B cell (primary cell): ENCODE data around the gene SLC16A7. TPM values are rescaled to one million over a fixed set of nuclear protein-coding genes. Genes with fewer than 3 reads are reported as not detected.

Experiments used
- ATAC-seq: fragments of 200-7000 bp; cut with Tn5 transposase; one replicate; pipeline ENCODE4 v1.10.0; 2021; ENCODE audit warnings: low read depth, mild to moderate bottlenecking, moderate number of reproducible peaks, moderate library complexity
- CTCF ChIA-PET: fragments of 350-600 bp; sonication (Branson Sonifier 250); formaldehyde crosslinking; loops from one replicate; lab custom pipeline; 2021; ENCODE audit warnings: antibody characterized with exemption, inconsistent platforms; lab: Charles Lee
- POLR2A ChIA-PET: fragments of 350-600 bp; sonication (Branson Sonifier 250); formaldehyde crosslinking; loops from one replicate; lab custom pipeline; 2021; ENCODE audit warnings: antibody characterized with exemption; lab: Charles Lee
- DNase-seq: peaks from one replicate; pipeline ENCODE4 v3.0.0; 2013
- H2AFZ ChIP-seq: 2 replicates; pipeline ENCODE4 v1.6.1; 2012; ENCODE audit warnings: mild to moderate bottlenecking, low read depth, low read length; ENCODE audit not compliant: insufficient read depth, poor library complexity, severe bottlenecking
- H3K27ac ChIP-seq, 2 donors: 1 replicate in 1 of 2; 2 replicates in 1 of 2; pipeline ENCODE4 v1.5.1; 2012 to 2013; ENCODE audit warnings: low read length in 2 of 2, mild to moderate bottlenecking in 2 of 2, moderate library complexity in 1 of 2
- H3K27me3 ChIP-seq, 4 experiments: fragments of 200-600 bp in 1 of 4; sonication (generic) in 1 of 4; replicated peaks in 1 of 4; 1 replicate in 2 of 4; 2 replicates in 2 of 4; pipeline versions ENCODE4 v1.6.1 to v1.7.0; 2013 to 2016; ENCODE audit warnings: low read length in 3 of 4, mild to moderate bottlenecking in 2 of 4, mixed read lengths in 1 of 4, moderate library complexity in 1 of 4; ENCODE audit not compliant: insufficient read depth in 4 of 4, control insufficient read depth in 3 of 4; ENCODE audit errors: control extremely low read depth in 1 of 4
- H3K36me3 ChIP-seq, 2 experiments: replicated peaks in 1 of 2; 1 replicate in 1 of 2; 2 replicates in 1 of 2; pipeline versions ENCODE4 v1.6.1 to v1.7.1; 2013; ENCODE audit warnings: low read length in 1 of 2; ENCODE audit not compliant: insufficient read depth in 2 of 2, control insufficient read depth in 1 of 2; ENCODE audit errors: control extremely low read depth in 1 of 2, extremely low read depth in 1 of 2
- H3K4me1 ChIP-seq, 2 donors: fragments of 200-600 bp in 1 of 2; sonication (generic) in 1 of 2; 1 replicate in 1 of 2; 2 replicates in 1 of 2; pipeline versions ENCODE4 v1.5.1 to v1.6.1; 2013 to 2017; ENCODE audit warnings: low read length in 2 of 2; ENCODE audit not compliant: control insufficient read depth in 2 of 2, insufficient read depth in 2 of 2
- H3K4me2 ChIP-seq: replicated peaks from 2 replicates; pipeline ENCODE3; 2012; ENCODE audit warnings: mild to moderate bottlenecking, low read depth, low read length; ENCODE audit not compliant: poor library complexity, severe bottlenecking
- H3K4me3 ChIP-seq, 5 experiments: fragments of 200-600 bp in 1 of 5; sonication (generic) in 1 of 5; 1 replicate in 3 of 5; 2 replicates in 2 of 5; pipeline versions ENCODE4 v1.5.1 to v1.7.0; 2011 to 2016; ENCODE audit warnings: low read length in 4 of 5, mild to moderate bottlenecking in 4 of 5, low read depth in 2 of 5, control low read depth in 1 of 5, moderate library complexity in 1 of 5; ENCODE audit not compliant: insufficient read depth in 1 of 5; ENCODE audit errors: control extremely low read depth in 1 of 5, extremely low read depth in 1 of 5
- H3K79me2 ChIP-seq: fragments of 200-600 bp; sonication (generic); one replicate; pipeline ENCODE4 v1.6.0; 2016; ENCODE audit warnings: low read length; ENCODE audit not compliant: control insufficient read depth, insufficient read depth
- H3K9ac ChIP-seq: fragments of 200-600 bp; sonication (generic); 2 replicates; pipeline ENCODE4 v1.6.1; 2017; ENCODE audit warnings: mild to moderate bottlenecking, low read length, moderate library complexity
- H3K9me3 ChIP-seq, 3 donors: one replicate each; pipeline versions ENCODE4 v1.6.1 to v1.7.1; 2013; ENCODE audit warnings: low read length in 2 of 3; ENCODE audit not compliant: control insufficient read depth in 2 of 3, insufficient read depth in 1 of 3; ENCODE audit errors: control extremely low read depth in 1 of 3
- H4K20me1 ChIP-seq: 2 replicates; pipeline ENCODE4 v1.6.0; 2012; ENCODE audit warnings: mild to moderate bottlenecking, low read length; ENCODE audit not compliant: insufficient read depth, control insufficient read depth, poor library complexity, severe bottlenecking
- H3K27ac Mint-ChIP-seq: one replicate; pipeline ENCODE4 v1.8.0; 2021; ENCODE audit warnings: mixed read lengths
- H3K27me3 Mint-ChIP-seq: one replicate; pipeline ENCODE4 v1.8.0; 2021; ENCODE audit warnings: mixed read lengths
- H3K4me1 Mint-ChIP-seq: one replicate; pipeline ENCODE4 v1.8.0; 2021; ENCODE audit warnings: mixed read lengths
- H3K4me3 Mint-ChIP-seq: one replicate; pipeline ENCODE4 v1.8.0; 2021; ENCODE audit warnings: mixed read lengths
- H3K9me3 Mint-ChIP-seq: one replicate; pipeline ENCODE4 v1.8.0; 2022; ENCODE audit warnings: mixed read lengths; ENCODE audit not compliant: insufficient read depth
- CTCF ChIP-seq: fragments of 200-600 bp; IDR thresholded peaks from one replicate; pipeline ENCODE4 v1.8.0; 2022; ENCODE audit warnings: antibody characterized with exemption, mild to moderate bottlenecking
- EZH2 ChIP-seq: IDR thresholded peaks from 2 replicates; pipeline ENCODE4 v1.6.1; 2012; ENCODE audit warnings: borderline replicate concordance, low read depth, mild to moderate bottlenecking, moderate library complexity, low read length; ENCODE audit not compliant: insufficient read depth, poor library complexity, severe bottlenecking
- whole genome bisulfite sequencing: methylation state at CpG from one replicate; pipeline ENCODE4 v1.1.5; 2013; ENCODE audit warnings: missing lambda C conversion rate; ENCODE audit not compliant: insufficient coverage; 5-methylcytosine and 5-hydroxymethylcytosine counted together
- intact Hi-C: fragments of 100-400 bp; cut with micrococcal nuclease; formaldehyde crosslinking; loops from one replicate; pipeline ENCODE4 v1.10.0; 2022
- polyA plus RNA-seq: library from polyadenylated mRNA; depleted of rRNA; stranded (reverse); fragments of >200 nt; gene quantifications from 2 replicates; pipeline ENCODE4 v1.2.3, GENCODE V29; 2012
- total RNA-seq, 2 donors: library from RNA; stranded (reverse); fragments of 120-200 nt in 1 of 2; gene quantifications; 1 replicate in 1 of 2; 2 replicates in 1 of 2; pipeline versions ENCODE4 v1.2.3 to v1.2.4, GENCODE V29; 2013 to 2022

The SLC16A7 gene
- total and polyA plus RNA-seq, 2 donors (not counting 1 experiment from before 2014, with no cell fraction given) = 11.6 to 32.7 TPM

DNA sequence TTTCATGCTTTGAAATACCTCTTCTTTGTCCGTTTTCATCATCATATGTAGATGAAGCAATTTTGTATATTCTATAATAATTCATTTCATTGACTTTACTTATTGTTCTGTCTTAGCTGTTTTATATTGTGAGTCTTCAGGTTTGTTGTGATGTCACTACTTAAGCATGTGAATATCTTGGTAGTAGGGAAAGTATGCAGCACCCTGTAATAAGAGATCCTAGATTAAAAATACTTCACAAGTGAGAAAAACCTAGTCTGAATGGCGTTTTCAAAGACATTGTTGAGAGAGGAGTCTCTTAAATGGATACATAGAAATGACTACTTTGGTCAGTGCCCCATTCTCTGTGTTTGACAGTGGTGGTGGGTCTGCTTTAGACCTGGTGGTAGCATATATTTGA is 61.4 kb downstream of the SLC16A7 start:
- CTCF ChIA-PET = no interaction called here
- WGBS = no CpG with 5 or more reads among the region's 2 CpGs
- Histone ChIP-seq H3K4me1 (no peaks in the 10 kb centered on the region), H3K79me2 (peaks cover 12% of the 10 kb centered on the region), H3K4me2 (no peak overlapping the region), H3K36me3 (peaks cover 4 to 6% of the 10 kb centered on the region in 2 experiments), H2AFZ (no peak overlapping the region), H3K4me3 (no peak overlapping the region), H3K27me3 (no peaks in the 10 kb centered on the region), H4K20me1 (peaks cover 7% of the 10 kb centered on the region), H3K9ac (no peak overlapping the region), H3K27ac (no peak overlapping the region), H3K9me3 (no peaks in the 10 kb centered on the region)
- H3K4me1 Mint-ChIP-seq = peaks cover 6% of the 10 kb centered on the region
- H3K4me3 Mint-ChIP-seq = no peak overlapping the region
- ATAC-seq (no peak), DNase-seq (no peak)
- no peak for TF ChIP-seq EZH2
- no peak for TF ChIP-seq CTCF
- intact Hi-C loops = no loop called here
- H3K27me3 Mint-ChIP-seq = no peaks in the 10 kb centered on the region
- H3K9me3 Mint-ChIP-seq = no peaks in the 10 kb centered on the region
- POLR2A ChIA-PET = no interaction called here
- no peak overlapping the region for H3K27ac Mint-ChIP-seq

DNA sequence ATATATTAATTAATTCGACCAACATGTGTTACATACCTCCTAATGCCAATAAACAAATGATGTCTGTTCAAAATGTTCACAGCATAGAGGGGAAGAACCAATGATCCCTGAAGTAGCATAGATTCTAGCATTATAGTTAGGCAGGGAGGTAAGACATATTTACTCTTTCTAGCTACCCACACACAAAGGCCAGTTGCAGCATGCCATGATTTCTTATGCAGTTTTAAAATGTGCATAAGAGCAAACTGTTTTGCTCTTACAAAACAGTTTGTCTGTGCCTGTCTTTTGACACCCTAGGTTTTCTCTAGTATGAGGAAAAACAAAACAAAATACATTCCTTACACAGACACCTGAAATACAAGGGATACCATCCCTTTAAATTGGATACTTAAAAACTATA is 61.9 kb downstream of the SLC16A7 start:
- no CpG with 5 or more reads among the region's 1 CpG for WGBS
- no peak overlapping the region for H3K27ac ChIP-seq
- ATAC-seq = no peak
- H3K27me3 ChIP-seq = no peaks in the 10 kb centered on the region
- no peak overlapping the region for H3K4me2 ChIP-seq
- H4K20me1 ChIP-seq = peaks cover 7% of the 10 kb centered on the region
- H3K27ac Mint-ChIP-seq = no peak overlapping the region
- no peak overlapping the region for H3K4me3 Mint-ChIP-seq
- H3K9ac ChIP-seq = no peak overlapping the region
- no peaks in the 10 kb centered on the region for H3K4me1 ChIP-seq
- H2AFZ ChIP-seq = no peak overlapping the region
- no peak for DNase-seq
- H3K79me2 ChIP-seq = peaks cover 12% of the 10 kb centered on the region
- H3K4me1 Mint-ChIP-seq = peaks cover 6% of the 10 kb centered on the region
- H3K9me3 Mint-ChIP-seq = no peaks in the 10 kb centered on the region
- ChIA-PET CTCF (no interaction called here), POLR2A (no interaction called here)
- intact Hi-C loops = no loop called here
- H3K4me3 ChIP-seq = no peak overlapping the region
- H3K27me3 Mint-ChIP-seq = no peaks in the 10 kb centered on the region
- H3K9me3 ChIP-seq = no peaks in the 10 kb centered on the region
- peaks cover 4 to 6% of the 10 kb centered on the region in 2 experiments for H3K36me3 ChIP-seq
- TF ChIP-seq CTCF (no peak), EZH2 (no peak)
